ENCODE data around the gene FICD.
A peak's percentile ranks its signal among the peaks of the same experiment; 100 is the strongest.

Gene FICD

GRCh38 chr12:108516511-108517275 lies 1.6 kb downstream of the FICD start:
- no peaks in the 10 kb centered on the region for H3K9me3 ChIP-seq (ENCODE audit: severe bottlenecking)
- DNase-seq = peak; percentile 33
- no peak overlapping the region for H3K4me3 ChIP-seq (ENCODE audit: low read depth, low read length)
- TF ChIP-seq CTCF (IDR thresholded peaks at IDR 0.05; ENCODE audit: low read depth, low read length) = peak; percentile 34; the same call in 1 of the 2 replicates
- no peak overlapping the region for H3K27ac ChIP-seq
- H3K27me3 ChIP-seq (ENCODE audit: insufficient read depth, low read depth, severe bottlenecking) = no peaks in the 10 kb centered on the region
- H3K36me3 ChIP-seq = peaks cover 48% of the 10 kb centered on the region

GRCh38 chr12:108517288-108518100 lies 2.4 kb downstream of the FICD start:
- no peak for DNase-seq
- Histone ChIP-seq H3K9me3 (ENCODE audit: severe bottlenecking) (no peaks in the 10 kb centered on the region), H3K27me3 (ENCODE audit: insufficient read depth, low read depth, severe bottlenecking) (no peaks in the 10 kb centered on the region), H3K4me3 (ENCODE audit: low read depth, low read length) (no peak overlapping the region), H3K27ac (no peak overlapping the region), H3K36me3 (peaks cover 56% of the 10 kb centered on the region)
- TF ChIP-seq CTCF (IDR thresholded peaks at IDR 0.05; ENCODE audit: low read depth, low read length) = no peak

- TF ChIP-seq CTCF (IDR thresholded peaks at IDR 0.05; ENCODE audit: low read depth, low read length) = no peak
- no peak for DNase-seq
- Histone ChIP-seq H3K27ac (no peak overlapping the region), H3K36me3 (peaks cover 64% of the 10 kb centered on the region), H3K4me3 (ENCODE audit: low read depth, low read length) (no peak overlapping the region), H3K27me3 (ENCODE audit: insufficient read depth, low read depth, severe bottlenecking) (no peaks in the 10 kb centered on the region), H3K9me3 (ENCODE audit: severe bottlenecking) (no peaks in the 10 kb centered on the region)
Measured at GRCh38 chr12:108518101-108518715, 3.1 kb downstream of the FICD start.

GRCh38 chr12:108518716-108519496 lies 3.8 kb downstream of the FICD start:
- Histone ChIP-seq H3K4me3 (ENCODE audit: low read depth, low read length) (no peak overlapping the region), H3K27ac (no peak overlapping the region), H3K27me3 (ENCODE audit: insufficient read depth, low read depth, severe bottlenecking) (no peaks in the 10 kb centered on the region), H3K36me3 (peaks cover 71% of the 10 kb centered on the region), H3K9me3 (ENCODE audit: severe bottlenecking) (no peaks in the 10 kb centered on the region)
- no peak for TF ChIP-seq CTCF (IDR thresholded peaks at IDR 0.05; ENCODE audit: low read depth, low read length)
- no peak for DNase-seq

GRCh38 chr12:108519558-108519957 lies 4.5 kb downstream of the FICD start:
- H3K27ac ChIP-seq = no peak overlapping the region
- no peaks in the 10 kb centered on the region for H3K9me3 ChIP-seq (ENCODE audit: severe bottlenecking)
- no peak overlapping the region for H3K4me3 ChIP-seq (ENCODE audit: low read depth, low read length)
- no peak for DNase-seq
- peaks cover 77% of the 10 kb centered on the region for H3K36me3 ChIP-seq
- H3K27me3 ChIP-seq (ENCODE audit: insufficient read depth, low read depth, severe bottlenecking) = no peaks in the 10 kb centered on the region
- TF ChIP-seq CTCF (IDR thresholded peaks at IDR 0.05; ENCODE audit: low read depth, low read length) = no peak

Data from WERI-Rb-1 (cell line).